ENCODE measurements around the gene KDM7A.

KDM7A gene

GRCh38 chr7:140084972-140085371 is 91.8 kb downstream of the KDM7A start (continued):
- TF ChIP-seq ZNF707 (tag by site-specific recombination; IDR thresholded peaks at IDR 0.05) (no peak), ZBTB8A (tag by site-specific recombination; IDR thresholded peaks at IDR 0.05) (no peak), ZBTB49 (tag by site-specific recombination; IDR thresholded peaks at IDR 0.05; ENCODE audit: low read depth) (no peak), ZNF529 (tag by site-specific recombination; IDR thresholded peaks at IDR 0.05; ENCODE audit: insufficient replicate concordance) (no peak), ZNF175 (tag by site-specific recombination; IDR thresholded peaks at IDR 0.05) (no peak), ZBTB7A (tag by site-specific recombination; IDR thresholded peaks at IDR 0.05; ENCODE audit: low read depth) (no peak), ZNF354C (tag by site-specific recombination; IDR thresholded peaks at IDR 0.05; ENCODE audit: borderline replicate concordance, low read depth) (no peak), KLF8 (tag by site-specific recombination; IDR thresholded peaks at IDR 0.05) (no peak), ZNF184 (tag by site-specific recombination; IDR thresholded peaks at IDR 0.05) (no peak), GLI4 (tag by site-specific recombination; IDR thresholded peaks at IDR 0.05) (no peak), ZFP41 (tag by site-specific recombination; IDR thresholded peaks at IDR 0.05; ENCODE audit: borderline replicate concordance) (no peak), ZXDB (tag by site-specific recombination; IDR thresholded peaks at IDR 0.05) (no peak), KLF17 (tag by site-specific recombination; IDR thresholded peaks at IDR 0.05) (no peak)

- no peak overlapping the region for H3K27ac ChIP-seq (ENCODE audit: extremely low read depth, low read depth, low read length)
- H3K9me3 ChIP-seq (ENCODE audit: control insufficient read depth, insufficient read depth, low read depth, low read length): no peaks in the 10 kb centered on the region
- ChIA-PET POLR2A (no interaction called here), CTCF (interaction anchor here (0.6 to 0.7 kb wide), 3 partner anchors 163 to 1754 kb away, joined by 3 to 7 read pairs (median 3); no protein-coding TSS in a partner anchor)
- no peaks in the 10 kb centered on the region for H3K4me1 ChIP-seq (ENCODE audit: control insufficient read depth, insufficient read depth, low read length)
- no peak overlapping the region for H3K4me3 ChIP-seq (ENCODE audit: low read depth, low read length)
- H3K36me3 ChIP-seq (ENCODE audit: control insufficient read depth in 2 of 2, insufficient read depth in 1 of 2, low read length in 2 of 2): no peaks in the 10 kb centered on the region
- TF ChIP-seq FEZF1 (tag by site-specific recombination; IDR thresholded peaks at IDR 0.05) (no peak), SCRT2 (tag by site-specific recombination; IDR thresholded peaks at IDR 0.05) (no peak), ZFP37 (tag by site-specific recombination; IDR thresholded peaks at IDR 0.05) (no peak), SCRT1 (tag by site-specific recombination; IDR thresholded peaks at IDR 0.05; ENCODE audit: borderline replicate concordance) (no peak), ZNF449 (tag by site-specific recombination; IDR thresholded peaks at IDR 0.05) (no peak), ZNF792 (tag by site-specific recombination; IDR thresholded peaks at IDR 0.05) (no peak), YY2 (tag by site-specific recombination; IDR thresholded peaks at IDR 0.05) (no peak), INSM2 (tag by site-specific recombination; IDR thresholded peaks at IDR 0.05) (no peak), ZXDB (tag by site-specific recombination; IDR thresholded peaks at IDR 0.05) (no peak), HIC1 (tag by site-specific recombination; IDR thresholded peaks at IDR 0.05) (no peak), ZBTB8A (tag by site-specific recombination; IDR thresholded peaks at IDR 0.05) (no peak), ZNF555 (tag by site-specific recombination; conservative IDR thresholded peaks at IDR 0.05) (no peak)
Observed at GRCh38 chr7:140084142-140084655, 92.6 kb downstream of the KDM7A start.

Data from HEK293 (cell line).